BJ (cell line): ENCODE measurements around the gene ADAMTS14. TPM values are rescaled to one million over a fixed set of nuclear protein-coding genes. Genes with fewer than 3 reads are reported as not detected.
"Not testable (repeated sequence)": the region's sequence is repeated elsewhere in the genome, so short reads cannot be mapped to it uniquely, and the experiment has no call there.

Experiments
- CTCF ChIA-PET: fragments of 350-600 bp; formaldehyde crosslinking; extraction: SDS; loops from one replicate; lab custom pipeline; 2021; ENCODE audit warnings: antibody characterized with exemption, inconsistent platforms; lab: Yijun Ruan, JAX
- POLR2A ChIA-PET: fragments of 300-600 bp; sonication (Branson Sonifier 250); formaldehyde crosslinking; extraction: SDS; loops from one replicate; lab custom pipeline; 2021; ENCODE audit warnings: antibody characterized with exemption; lab: Charles Lee
- DNase-seq: peaks from one replicate; pipeline ENCODE4 v3.0.0-alpha.2; 2011; ENCODE audit warnings: low read depth
- H3K27me3 ChIP-seq: 2 replicates; pipeline ENCODE4 v1.6.0; 2011; ENCODE audit warnings: low read length; ENCODE audit not compliant: control insufficient read depth, insufficient read depth
- H3K36me3 ChIP-seq: 2 replicates; pipeline ENCODE4 v1.5.1; 2011; ENCODE audit warnings: low read length; ENCODE audit not compliant: control insufficient read depth, insufficient read depth
- H3K4me3 ChIP-seq: 2 replicates; pipeline ENCODE4 v1.5.1; 2011; ENCODE audit warnings: low read depth, mild to moderate bottlenecking, control low read depth, low read length
- CTCF ChIP-seq: IDR thresholded peaks from 2 replicates; pipeline ENCODE4 v1.5.1; 2011; ENCODE audit warnings: low read depth, mild to moderate bottlenecking, control low read depth, inconsistent platforms, low read length, moderate library complexity; ENCODE audit not compliant: insufficient read depth
- polyA plus RNA-seq: library from polyadenylated mRNA; depleted of rRNA; stranded (reverse); fragments of >200 nt; gene quantifications from 2 replicates; pipeline ENCODE4 v1.2.3, GENCODE V29; 2011

ADAMTS14 gene
- polyA plus RNA-seq, 1 experiment: 3.3 TPM

- CTCF ChIA-PET: interaction anchor here (0.6 to 3.0 kb wide), 5 partner anchors 16 to 287 kb away, joined by 3 to 8 read pairs (median 5); no protein-coding TSS in a partner anchor
- POLR2A ChIA-PET: interaction anchor here (1.3 kb wide), 1 partner anchor 9 kb away, joined by 3 read pairs; no protein-coding TSS in a partner anchor
- Histone ChIP-seq H3K36me3 (no peaks in the 10 kb centered on the region), H3K4me3 (no peak overlapping the region), H3K27me3 (no peaks in the 10 kb centered on the region; the same call in 1 of the 2 replicates)
- TF ChIP-seq CTCF: no peak
- DNase-seq: peak; percentile 96
Observed at GRCh38 chr10:70664702-70665195, 7.6 kb upstream of the ADAMTS14 start.

GRCh38 chr10:70666960-70667798 is 5.1 kb upstream of the ADAMTS14 start:
- DNase-seq: no peak
- Histone ChIP-seq H3K36me3 (no peaks in the 10 kb centered on the region), H3K4me3 (no peak overlapping the region), H3K27me3 (no peaks in the 10 kb centered on the region; the same call in 1 of the 2 replicates)
- POLR2A ChIA-PET: no interaction called here
- TF ChIP-seq CTCF: no peak
- CTCF ChIA-PET: no interaction called here

GRCh38 chr10:70667818-70668217 is 4.5 kb upstream of the ADAMTS14 start:
- DNase-seq, H3K4me3 ChIP-seq, CTCF ChIA-PET, H3K27me3 ChIP-seq, H3K36me3 ChIP-seq, POLR2A ChIA-PET: not testable (repeated sequence)

GRCh38 chr10:70668454-70668970 is 3.8 kb upstream of the ADAMTS14 start:
- Histone ChIP-seq H3K27me3 (no peaks in the 10 kb centered on the region; the same call in 1 of the 2 replicates), H3K36me3 (no peaks in the 10 kb centered on the region), H3K4me3 (no peak overlapping the region)
- TF ChIP-seq CTCF: no peak
- no peak for DNase-seq
- ChIA-PET CTCF (interaction anchor here (0.9 to 2.3 kb wide), 2 partner anchors 90 to 119 kb away, joined by 3 to 8 read pairs; no protein-coding TSS in a partner anchor), POLR2A (no interaction called here)

- H3K27me3 ChIP-seq: no peaks in the 10 kb centered on the region; the same call in 1 of the 2 replicates
- H3K36me3 ChIP-seq: no peaks in the 10 kb centered on the region
- no peak for TF ChIP-seq CTCF
- no peak for DNase-seq
- ChIA-PET CTCF (interaction anchor here (0.9 to 2.3 kb wide), 3 partner anchors 89 to 120 kb away, joined by 3 to 8 read pairs (median 6); no protein-coding TSS in a partner anchor), POLR2A (no interaction called here)
- no peak overlapping the region for H3K4me3 ChIP-seq
Observed at GRCh38 chr10:70669015-70669414, 3.3 kb upstream of the ADAMTS14 start.
